H1 (cell line): ENCODE measurements around the gene CGNL1. TPM values are rescaled to one million over a fixed set of nuclear protein-coding genes. Genes with fewer than 3 reads are reported as not detected.

Experiments
- CTCF ChIA-PET: fragments of 300-600 bp; sonication (Branson Sonifier 250); formaldehyde crosslinking; loops from one replicate; lab custom pipeline; 2021; ENCODE audit not compliant: partially characterized antibody; lab: Charles Lee
- POLR2A ChIA-PET: fragments of 300-600 bp; sonication (Branson Sonifier 250); formaldehyde crosslinking; loops from one replicate; lab custom pipeline; 2021; ENCODE audit warnings: inconsistent platforms; ENCODE audit not compliant: partially characterized antibody; lab: Charles Lee
- DNase-seq, 2 experiments: peaks; one replicate each; pipeline versions ENCODE4 v3.0.0 to v3.0.0-alpha.2; 2010 to 2022; ENCODE audit warnings: low spot score in 2 of 2, low read depth in 1 of 2, mixed read lengths in 1 of 2
- FAIRE-seq: peaks from 2 replicates; lab custom pipeline; 2011; peaks lifted over from hg19 to GRCh38; lab: Jason Lieb, UNC
- H2AFZ ChIP-seq: 2 replicates; pipeline ENCODE4 v1.8.1; 2012; ENCODE audit warnings: low read length, inconsistent platforms
- H2AK5ac ChIP-seq: 2 replicates; pipeline ENCODE4 v1.6.1; 2013; ENCODE audit warnings: low read depth, low read length
- H2BK120ac ChIP-seq: replicated peaks from 2 replicates; pipeline ENCODE3; 2013; ENCODE audit warnings: low read depth, low read length, inconsistent platforms
- H2BK12ac ChIP-seq: 2 replicates; pipeline ENCODE4 v1.6.1; 2013; ENCODE audit warnings: low read depth, low read length
- H2BK15ac ChIP-seq: 2 replicates; pipeline ENCODE4 v1.6.1; 2013; ENCODE audit warnings: low read length
- H2BK20ac ChIP-seq: 2 replicates; pipeline ENCODE4 v1.6.1; 2013; ENCODE audit warnings: low read length
- H2BK5ac ChIP-seq: 2 replicates; pipeline ENCODE4 v1.6.1; 2013; ENCODE audit warnings: low read depth, low read length
- H3K14ac ChIP-seq: 2 replicates; pipeline ENCODE4 v1.6.1; 2013; ENCODE audit warnings: inconsistent platforms; ENCODE audit not compliant: insufficient read length
- H3K18ac ChIP-seq: 2 replicates; pipeline ENCODE4 v1.6.1; 2013; ENCODE audit warnings: low read length; ENCODE audit errors: extremely low read depth
- H3K23ac ChIP-seq: 2 replicates; pipeline ENCODE4 v1.6.1; 2013; ENCODE audit warnings: inconsistent platforms; ENCODE audit not compliant: insufficient read length
- H3K23me2 ChIP-seq: 2 replicates; pipeline ENCODE4 v1.6.1; 2013; ENCODE audit warnings: low read depth, low read length
- H3K27ac ChIP-seq: 2 replicates; pipeline ENCODE4 v1.6.1; 2011; ENCODE audit warnings: low read depth, low read length, inconsistent platforms
- H3K27me3 ChIP-seq, 4 experiments: replicated peaks in 1 of 4; 1 replicate in 1 of 4; 2 replicates in 3 of 4; pipeline versions ENCODE4 v1.6.1 to v1.8.1; 2011 to 2013; ENCODE audit warnings: low read length in 3 of 4, mild to moderate bottlenecking in 3 of 4, inconsistent platforms in 2 of 4, mixed read lengths in 2 of 4, moderate library complexity in 1 of 4; ENCODE audit not compliant: control insufficient read depth in 3 of 4, insufficient read depth in 3 of 4; ENCODE audit errors: extremely low read depth in 1 of 4
- H3K36me3 ChIP-seq, 4 experiments: 2 replicates each; pipeline versions ENCODE4 v1.6.1 to v1.8.1; 2011 to 2013; ENCODE audit warnings: mild to moderate bottlenecking in 4 of 4, low read length in 3 of 4, moderate library complexity in 2 of 4, control low read depth in 1 of 4, inconsistent platforms in 1 of 4; ENCODE audit not compliant: insufficient read depth in 4 of 4, control insufficient read depth in 2 of 4
- H3K4ac ChIP-seq: replicated peaks from 2 replicates; pipeline ENCODE3; 2013; ENCODE audit warnings: low read length, low read depth, mixed read lengths, inconsistent platforms; ENCODE audit not compliant: insufficient read length
- H3K4me1 ChIP-seq, 4 experiments: replicated peaks in 1 of 4; 1 replicate in 1 of 4; 2 replicates in 3 of 4; pipeline versions ENCODE4 v1.6.1 to v1.8.1; 2011 to 2013; ENCODE audit warnings: low read length in 3 of 4, inconsistent platforms in 2 of 4, mixed read lengths in 1 of 4; ENCODE audit not compliant: insufficient read depth in 4 of 4, control insufficient read depth in 3 of 4
- H3K4me2 ChIP-seq, 2 experiments: 2 replicates each; pipeline versions ENCODE4 v1.6.1 to v1.8.1; 2011 to 2013; ENCODE audit warnings: low read depth in 2 of 2, low read length in 2 of 2, control low read depth in 1 of 2, inconsistent platforms in 1 of 2, mild to moderate bottlenecking in 1 of 2; ENCODE audit not compliant: insufficient read depth in 1 of 2
- H3K4me3 ChIP-seq, 4 experiments: fragments of 200-600, 300-600 bp in 1 of 4; sonication (generic), shearing (Covaris generic), sonication (Bioruptor Twin) in 1 of 4; 2 replicates each; pipeline versions ENCODE4 v1.5.1 to v1.8.1; 2011 to 2016; ENCODE audit warnings: low read length in 4 of 4, low read depth in 3 of 4, control low read depth in 2 of 4, inconsistent platforms in 2 of 4, mild to moderate bottlenecking in 2 of 4, mixed read lengths in 1 of 4, moderate library complexity in 1 of 4; ENCODE audit not compliant: insufficient read depth in 2 of 4; ENCODE audit errors: extremely low read depth in 1 of 4
- H3K56ac ChIP-seq: replicated peaks from 2 replicates; pipeline ENCODE3; 2013; ENCODE audit warnings: low read depth, mild to moderate bottlenecking, mixed read lengths, low read length, inconsistent platforms; ENCODE audit not compliant: insufficient read length
- H3K79me1 ChIP-seq: 2 replicates; pipeline ENCODE4 v1.6.1; 2013; ENCODE audit warnings: low read depth, low read length, control low read depth
- H3K79me2 ChIP-seq, 2 experiments: 2 replicates each; pipeline versions ENCODE4 v1.6.1 to v1.8.1; 2012 to 2013; ENCODE audit warnings: low read length in 2 of 2, mild to moderate bottlenecking in 2 of 2, inconsistent platforms in 1 of 2; ENCODE audit not compliant: insufficient read depth in 2 of 2, control insufficient read depth in 1 of 2
- H3K9ac ChIP-seq, 4 experiments: replicated peaks in 1 of 4; 1 replicate in 1 of 4; 2 replicates in 3 of 4; pipeline versions ENCODE4 v1.6.1 to v1.8.1; 2011 to 2013; ENCODE audit warnings: low read depth in 3 of 4, low read length in 3 of 4, control low read depth in 2 of 4, mild to moderate bottlenecking in 2 of 4, moderate library complexity in 2 of 4, inconsistent platforms in 1 of 4; ENCODE audit errors: extremely low read depth in 1 of 4
- H3K9me3 ChIP-seq, 2 experiments: 2 replicates each; pipeline versions ENCODE4 v1.6.1 to v1.8.1; 2012 to 2013; ENCODE audit warnings: mild to moderate bottlenecking in 2 of 2, moderate library complexity in 2 of 2, control low read depth in 1 of 2, inconsistent platforms in 1 of 2, low read depth in 1 of 2, low read length in 1 of 2, mixed read lengths in 1 of 2; ENCODE audit not compliant: insufficient read depth in 2 of 2
- H4K20me1 ChIP-seq, 2 experiments: replicated peaks in 1 of 2; 2 replicates each; pipeline versions ENCODE3 to v1.8.1; 2011 to 2013; ENCODE audit warnings: inconsistent platforms in 2 of 2, low read length in 2 of 2, mild to moderate bottlenecking in 1 of 2; ENCODE audit not compliant: insufficient read depth in 2 of 2, control insufficient read depth in 1 of 2
- H4K5ac ChIP-seq: 2 replicates; pipeline ENCODE4 v1.6.1; 2013; ENCODE audit warnings: low read length, low read depth, mixed read lengths, inconsistent platforms; ENCODE audit not compliant: insufficient read length
- H4K8ac ChIP-seq: 2 replicates; pipeline ENCODE4 v1.8.0; 2013; ENCODE audit warnings: mild to moderate bottlenecking, moderate library complexity, low read length, inconsistent platforms; ENCODE audit not compliant: insufficient read depth; ENCODE audit errors: extremely low read depth
- H4K91ac ChIP-seq: replicated peaks from 2 replicates; pipeline ENCODE3; 2013; ENCODE audit warnings: low read length, mixed read lengths, inconsistent platforms; ENCODE audit not compliant: insufficient read length
- BCL11A ChIP-seq, 2 experiments: IDR thresholded peaks; one replicate each; pipeline ENCODE4 v1.6.1; 2011; ENCODE audit warnings: low read depth in 2 of 2, low read length in 2 of 2, mild to moderate bottlenecking in 2 of 2
- HDAC2 ChIP-seq, 2 experiments: fragments of 300-600 bp in 1 of 2; sonication (generic) in 1 of 2; IDR thresholded peaks; 2 replicates each; pipeline ENCODE4 v1.6.1; 2011 to 2012; ENCODE audit warnings: low read depth in 2 of 2, low read length in 2 of 2, mild to moderate bottlenecking in 2 of 2, moderate library complexity in 2 of 2, borderline replicate concordance in 1 of 2, inconsistent platforms in 1 of 2
- KDM4A ChIP-seq: IDR thresholded peaks from one replicate; pipeline ENCODE4 v1.7.1; 2012; ENCODE audit warnings: low read depth, mild to moderate bottlenecking, moderate library complexity, low read length, inconsistent platforms; ENCODE audit not compliant: severe bottlenecking
- NRF1 ChIP-seq: IDR thresholded peaks from 2 replicates; pipeline ENCODE4 v1.6.1; 2011; ENCODE audit warnings: mild to moderate bottlenecking, low read depth, low read length, improper control_type of control experiment
- RBBP5 ChIP-seq: IDR thresholded peaks from 2 replicates; pipeline ENCODE4 v1.7.1; 2012; ENCODE audit warnings: low read depth, mild to moderate bottlenecking, inconsistent platforms, low read length, moderate library complexity, borderline replicate concordance
- WGBS, 2 experiments: shearing (Covaris generic) in 1 of 2; methylation state at CpG; one replicate each; pipeline versions ENCODE4 v1.1.6 to v1.1.7; 2013 to 2015; ENCODE audit warnings: low lambda C conversion rate in 2 of 2, mixed read lengths in 2 of 2, inconsistent platforms in 1 of 2, low coverage in 1 of 2, missing lambda C conversion rate in 1 of 2; ENCODE audit not compliant: insufficient replicate concordance in 2 of 2, insufficient coverage in 1 of 2, insufficient read length in 1 of 2; ENCODE audit errors: extremely low coverage in 1 of 2, missing lambda C conversion rate in 1 of 2; 5-methylcytosine and 5-hydroxymethylcytosine counted together
- polyA plus RNA-seq, 7 experiments: library from polyadenylated mRNA; depleted of rRNA in 3 of 7; stranded (reverse) in 5 of 7; unstranded in 2 of 7; fragments of >200 nt in 5 of 7; fragments of 200-250 nt in 2 of 7; gene quantifications; 1 replicate in 5 of 7; 2 replicates in 1 of 7; 4 replicates in 1 of 7; pipeline versions ENCODE4 v1.2.1 to v1.2.3, GENCODE V29; 2011 to 2013; ENCODE audit warnings: missing spikeins in 2 of 7, mixed read lengths in 2 of 7
- total RNA-seq: library from RNA; stranded (reverse); fragmentation: NEBNext Ultra II Directional; extraction: Animal tissue kit (Norgen Biotek cat#: 25700); gene quantifications from 2 replicates; pipeline ENCODE4 v1.2.1, GENCODE V29; 2021
- TF ChIP-seq, protein P1 (sequence below), 3 experiments: IDR thresholded peaks; 1 replicate in 2 of 3; 2 replicates in 1 of 3; pipeline versions ENCODE4 v1.5.1 to v1.6.1; 2011; ENCODE audit warnings: low read length in 3 of 3, mild to moderate bottlenecking in 3 of 3, inconsistent platforms in 2 of 3, low read depth in 1 of 3, moderate library complexity in 1 of 3; ENCODE audit not compliant: insufficient read depth in 1 of 3; ENCODE audit errors: control extremely low read depth in 1 of 3

Gene CGNL1
- total and polyA plus RNA-seq, 2 of the 8 experiments (the other 6 are each of a cell fraction or from before 2014, with no cell fraction given), result 21.8 to 75.6 TPM

- Histone ChIP-seq H2AFZ (no peak overlapping the region), H3K79me1 (no peaks in the 10 kb centered on the region)
- no peak for FAIRE-seq
- TF ChIP-seq RBBP5, result no peak
- no peak for TF ChIP-seq HDAC2 (IDR thresholded peaks at IDR 0.05; ENCODE audit: borderline replicate concordance in 1 of 2, low read depth in 2 of 2, low read length in 2 of 2)
- TF ChIP-seq, protein P1, sequence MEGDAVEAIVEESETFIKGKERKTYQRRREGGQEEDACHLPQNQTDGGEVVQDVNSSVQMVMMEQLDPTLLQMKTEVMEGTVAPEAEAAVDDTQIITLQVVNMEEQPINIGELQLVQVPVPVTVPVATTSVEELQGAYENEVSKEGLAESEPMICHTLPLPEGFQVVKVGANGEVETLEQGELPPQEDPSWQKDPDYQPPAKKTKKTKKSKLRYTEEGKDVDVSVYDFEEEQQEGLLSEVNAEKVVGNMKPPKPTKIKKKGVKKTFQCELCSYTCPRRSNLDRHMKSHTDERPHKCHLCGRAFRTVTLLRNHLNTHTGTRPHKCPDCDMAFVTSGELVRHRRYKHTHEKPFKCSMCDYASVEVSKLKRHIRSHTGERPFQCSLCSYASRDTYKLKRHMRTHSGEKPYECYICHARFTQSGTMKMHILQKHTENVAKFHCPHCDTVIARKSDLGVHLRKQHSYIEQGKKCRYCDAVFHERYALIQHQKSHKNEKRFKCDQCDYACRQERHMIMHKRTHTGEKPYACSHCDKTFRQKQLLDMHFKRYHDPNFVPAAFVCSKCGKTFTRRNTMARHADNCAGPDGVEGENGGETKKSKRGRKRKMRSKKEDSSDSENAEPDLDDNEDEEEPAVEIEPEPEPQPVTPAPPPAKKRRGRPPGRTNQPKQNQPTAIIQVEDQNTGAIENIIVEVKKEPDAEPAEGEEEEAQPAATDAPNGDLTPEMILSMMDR (IDR thresholded peaks at IDR 0.05; ENCODE audit: control extremely low read depth in 1 of 3, insufficient read depth in 1 of 3, low read depth in 1 of 3, low read length in 3 of 3), result no peak
- TF ChIP-seq NRF1, result no peak
- no peak for TF ChIP-seq BCL11A (IDR thresholded peaks at IDR 0.05; ENCODE audit: low read depth in 2 of 2, low read length in 2 of 2)
- no peak for TF ChIP-seq KDM4A
Measured at GRCh38 chr15:57567891-57568290, 191.6 kb downstream of the CGNL1 start.

More at GRCh38 chr15:57567891-57568290, 191.6 kb downstream of the CGNL1 start:
- H3K27ac ChIP-seq, result no peak overlapping the region
- WGBS, 2 experiments, result 93% methylated on average over 3 of the region's 3 CpGs; no CpG with 5 or more reads in 1 of the 2 experiments
- H3K27me3 ChIP-seq, result no peaks in the 10 kb centered on the region
- no peak for DNase-seq
- no peak overlapping the region for H3K4me2 ChIP-seq
- H4K91ac ChIP-seq, result no peak overlapping the region
- H2BK15ac ChIP-seq, result no peak overlapping the region
- no peaks in the 10 kb centered on the region for H3K9me3 ChIP-seq
- H2BK120ac ChIP-seq, result no peak overlapping the region
- no peak overlapping the region for H2BK20ac ChIP-seq
- H4K5ac ChIP-seq, result no peak overlapping the region
- no peak overlapping the region for H3K23ac ChIP-seq
- no peak overlapping the region for H3K4ac ChIP-seq
- H2BK12ac ChIP-seq, result no peak overlapping the region
- H3K14ac ChIP-seq, result no peak overlapping the region
- H3K56ac ChIP-seq, result no peak overlapping the region
- H3K4me3 ChIP-seq, result no peak overlapping the region
- H3K79me2 ChIP-seq, result no peaks in the 10 kb centered on the region
- ChIA-PET POLR2A (interaction anchor here (1.1 kb wide), 1 partner anchor 13 kb away, joined by 3 read pairs; no protein-coding TSS in a partner anchor), CTCF (interaction anchor here (1.4 kb wide), 1 partner anchor 227 kb away, joined by 4 read pairs; no protein-coding TSS in a partner anchor)
- H3K36me3 ChIP-seq, result no peaks in the 10 kb centered on the region
- H3K4me1 ChIP-seq, result peaks cover 1 to 7% (median 2%) of the 10 kb centered on the region in 4 experiments; a peak in 3 of 7 replicates
- no peak overlapping the region for H4K8ac ChIP-seq
- no peaks in the 10 kb centered on the region for H3K23me2 ChIP-seq
- H4K20me1 ChIP-seq, result no peaks in the 10 kb centered on the region
- no peak overlapping the region for H2AK5ac ChIP-seq
- H3K18ac ChIP-seq, result no peak overlapping the region
- no peak overlapping the region for H3K9ac ChIP-seq
- H2BK5ac ChIP-seq, result no peak overlapping the region
